ENCODE measurements around the gene MYH10.

MYH10 gene

DNA sequence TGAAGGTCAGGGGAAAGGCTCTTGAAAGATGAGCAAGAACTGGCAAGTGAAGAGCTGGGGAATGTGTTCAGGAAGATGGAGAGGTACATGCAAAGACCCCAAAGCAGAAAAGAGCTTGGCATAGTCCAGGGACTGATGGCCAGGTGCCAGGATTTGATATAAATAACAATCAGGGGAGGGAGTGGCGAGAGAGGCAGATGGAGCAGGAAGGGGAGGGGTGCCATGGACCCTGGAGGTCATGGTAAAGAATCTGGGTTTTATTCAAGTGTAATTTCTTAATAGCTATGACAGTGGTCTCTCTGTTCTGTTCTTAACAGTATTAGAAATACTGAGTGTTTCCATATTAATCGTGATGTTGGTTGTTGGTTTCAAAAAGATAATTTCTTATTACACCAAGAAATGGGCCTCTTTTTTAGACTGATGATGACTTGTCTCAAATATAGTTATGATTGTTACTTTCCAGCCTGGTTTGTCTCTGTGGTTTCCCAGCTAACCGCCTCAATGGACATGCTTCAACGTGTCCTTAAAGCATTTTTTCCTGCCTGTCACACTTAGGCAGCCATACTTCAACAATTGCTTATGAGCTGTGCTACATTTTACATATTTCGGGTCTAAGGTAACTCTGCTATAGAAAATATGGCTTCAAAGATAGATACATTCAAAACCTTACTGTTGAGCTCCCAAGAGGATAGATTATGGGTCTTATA is 49.4 kb downstream of the MYH10 start:
- CTCF ChIA-PET: interaction anchor here (1.7 to 2.2 kb wide), 2 partner anchors 16 to 165 kb away, joined by 7 to 8 read pairs; no protein-coding TSS in a partner anchor
- DNase-seq (ENCODE audit: low read depth, low spot score): no peak
- POLR2A ChIA-PET: interaction anchor here (1.3 kb wide), 1 partner anchor 18 kb away, joined by 4 read pairs; no protein-coding TSS in a partner anchor
- no peak overlapping the region for H3K4me3 ChIP-seq (ENCODE audit: low read depth, low read length)
- TF ChIP-seq CTCF (IDR thresholded peaks at IDR 0.05; ENCODE audit: insufficient read depth, low read length, missing control alignments): no peak

DNA sequence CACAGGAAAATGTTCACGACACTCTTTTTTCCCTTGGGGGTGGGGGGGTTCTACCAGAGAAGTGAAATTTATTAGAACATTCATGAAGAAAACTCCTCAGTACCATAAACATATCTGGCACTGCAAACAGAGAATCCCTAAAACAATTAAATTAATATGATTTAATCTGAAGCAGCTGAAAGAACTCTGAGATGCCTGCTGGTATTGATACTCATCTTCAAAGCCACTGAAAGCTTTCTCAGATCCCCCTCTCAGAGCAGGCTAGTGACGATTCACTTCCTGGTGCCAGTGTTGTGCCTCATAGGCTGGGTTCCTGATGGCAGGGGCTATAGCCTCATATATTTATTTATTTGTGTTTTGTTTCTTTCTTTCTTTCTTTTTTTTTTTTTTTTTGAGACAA is 52.7 kb downstream of the MYH10 start:
- ChIA-PET CTCF (interaction anchor here (1.5 kb wide), 1 partner anchor 168 kb away, joined by 6 read pairs; no protein-coding TSS in a partner anchor), POLR2A (no interaction called here)
- no peak for TF ChIP-seq CTCF (IDR thresholded peaks at IDR 0.05; ENCODE audit: insufficient read depth, low read length, missing control alignments)
- H3K4me3 ChIP-seq (ENCODE audit: low read depth, low read length): no peak overlapping the region
- DNase-seq (ENCODE audit: low read depth, low spot score): no peak

DNA sequence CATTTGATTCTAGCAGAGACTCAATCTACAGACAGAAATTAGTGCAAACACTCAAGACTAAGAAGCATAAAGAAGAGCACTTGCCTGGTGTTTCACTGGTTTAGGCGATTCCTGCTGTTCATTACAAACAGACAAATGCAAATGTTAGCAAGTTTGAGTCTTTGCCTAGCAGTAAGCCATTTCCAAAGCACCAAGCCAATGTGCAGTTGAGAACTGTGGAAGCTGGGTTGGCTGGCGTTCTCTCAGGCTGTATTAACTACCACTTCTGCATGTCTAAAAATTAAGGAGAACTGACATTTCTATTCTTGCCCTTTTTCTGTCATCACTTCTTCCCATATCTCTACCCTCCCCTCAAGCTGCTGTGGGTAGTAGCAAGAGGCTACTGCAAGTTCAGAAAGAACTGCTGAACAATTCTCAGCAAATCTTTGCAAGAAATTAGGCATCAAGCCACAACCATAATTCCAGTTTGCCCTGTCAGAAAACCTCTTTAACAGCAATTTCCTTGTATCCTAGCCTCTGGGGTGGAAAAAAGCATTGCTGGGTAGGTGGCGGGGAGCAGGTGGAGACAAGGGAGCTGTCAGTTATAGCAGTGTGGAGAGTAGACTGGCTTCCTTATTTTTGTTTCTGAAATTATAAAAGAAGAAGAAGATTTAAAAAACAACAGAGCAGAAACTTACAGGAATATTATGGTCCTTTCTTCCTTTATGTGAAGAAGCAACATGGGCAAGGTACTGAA is 53.8 kb downstream of the MYH10 start:
- H3K4me3 ChIP-seq (ENCODE audit: low read depth, low read length): no peak overlapping the region
- no peak for DNase-seq (ENCODE audit: low read depth, low spot score)
- CTCF ChIA-PET: interaction anchor here (1.0 to 1.2 kb wide), 3 partner anchors 13 to 208 kb away, joined by 3 read pairs; no protein-coding TSS in a partner anchor
- TF ChIP-seq CTCF (IDR thresholded peaks at IDR 0.05; ENCODE audit: insufficient read depth, low read length, missing control alignments): no peak
- POLR2A ChIA-PET: no interaction called here

DNA sequence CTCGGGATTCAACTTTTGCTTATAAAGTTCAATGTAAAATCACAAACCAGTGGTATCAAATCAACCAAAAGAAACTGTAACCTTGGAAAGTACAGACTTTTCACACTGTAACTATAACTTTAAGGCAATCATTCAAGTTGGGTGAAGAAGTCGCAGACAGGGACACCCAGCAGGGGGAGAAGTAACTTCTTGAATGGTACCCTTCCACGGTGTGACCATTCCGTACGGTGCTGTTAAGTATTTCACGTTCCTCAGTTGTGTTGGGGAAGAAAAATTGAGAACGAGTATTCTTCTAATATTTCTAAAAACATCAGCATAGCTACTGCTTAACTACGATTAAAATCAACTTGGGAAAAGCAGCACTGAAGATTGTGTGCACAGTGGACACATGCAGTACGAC is 55.8 kb downstream of the MYH10 start:
- ChIA-PET CTCF (interaction anchor here (1.9 kb wide), 1 partner anchor 171 kb away, joined by 11 read pairs; no protein-coding TSS in a partner anchor), POLR2A (no interaction called here)
- no peak overlapping the region for H3K4me3 ChIP-seq (ENCODE audit: low read depth, low read length)
- DNase-seq (ENCODE audit: low read depth, low spot score): no peak
- TF ChIP-seq CTCF (IDR thresholded peaks at IDR 0.05; ENCODE audit: insufficient read depth, low read length, missing control alignments): no peak

DNA sequence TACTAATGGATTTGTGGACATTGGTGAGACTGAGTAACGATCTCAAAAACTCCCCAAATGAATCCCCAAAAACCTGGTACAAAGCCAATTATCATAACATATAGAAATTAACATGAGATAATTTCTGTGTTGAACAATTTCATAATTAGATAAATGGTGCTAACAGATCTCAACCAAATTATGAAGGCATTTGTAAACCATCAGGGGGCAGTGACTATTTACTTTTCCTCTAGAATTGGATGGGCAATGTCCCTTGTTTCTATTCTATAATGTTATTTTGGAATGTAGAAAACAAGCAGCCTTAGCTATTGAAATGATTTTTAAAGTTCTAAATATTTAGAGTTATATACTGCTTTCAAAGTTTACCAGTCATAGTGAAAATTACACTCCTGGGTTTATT is 57.8 kb downstream of the MYH10 start:
- CTCF ChIA-PET: interaction anchor here (1.3 to 2.5 kb wide), 6 partner anchors 8 to 213 kb away, joined by 3 to 19 read pairs (median 4); no protein-coding TSS in a partner anchor
- POLR2A ChIA-PET: no interaction called here
- H3K4me3 ChIP-seq (ENCODE audit: low read depth, low read length): no peak overlapping the region
- DNase-seq (ENCODE audit: low read depth, low spot score): no peak
- no peak for TF ChIP-seq CTCF (IDR thresholded peaks at IDR 0.05; ENCODE audit: insufficient read depth, low read length, missing control alignments)
